GM23338 (cell line): Measurements from ENCODE around the gene PTCD2. TPM values are rescaled to one million over a fixed set of nuclear protein-coding genes. Genes with fewer than 3 reads are reported as not detected.
A peak's percentile ranks its signal among the peaks of the same experiment; 100 is the strongest.

Experiments used
- ATAC-seq: fragments of 200-7000 bp; cut with Tn5 transposase; 3 replicates; pipeline ENCODE4 v1.9.1; 2020
- DNase-seq: peaks from one replicate; pipeline ENCODE4 v3.0.0-alpha.2; 2015; ENCODE audit warnings: low spot score
- H2AFZ ChIP-seq: fragments of 200-600 bp; sonication (generic); 2 replicates; pipeline ENCODE4 v1.8.0; 2016; ENCODE audit warnings: antibody characterized with exemption, mild to moderate bottlenecking, moderate library complexity
- H3F3A ChIP-seq: fragments of 200-600 bp; sonication (generic); replicated peaks from 2 replicates; pipeline ENCODE4 v1.8.0; 2017; ENCODE audit warnings: antibody characterized with exemption, mixed run types, low read depth
- H3K27ac ChIP-seq: fragments of 200-600 bp; sonication (generic); 2 replicates; pipeline ENCODE4 v1.6.1; 2016; ENCODE audit warnings: low read depth
- H3K27me3 ChIP-seq: fragments of 200-600 bp; sonication (generic); 2 replicates; pipeline ENCODE4 v1.8.0; 2016; ENCODE audit warnings: mild to moderate bottlenecking, mixed run types, moderate library complexity; ENCODE audit not compliant: insufficient read depth
- H3K36me3 ChIP-seq: fragments of 200-600 bp; sonication (generic); 2 replicates; pipeline ENCODE4 v1.8.0; 2016; ENCODE audit warnings: mild to moderate bottlenecking; ENCODE audit not compliant: insufficient read depth
- H3K4me1 ChIP-seq: fragments of 200-600 bp; sonication (generic); 2 replicates; pipeline ENCODE4 v1.8.0; 2016; ENCODE audit warnings: mild to moderate bottlenecking, moderate library complexity; ENCODE audit not compliant: insufficient read depth
- H3K4me2 ChIP-seq: fragments of 200-600 bp; sonication (generic); 2 replicates; pipeline ENCODE4 v1.7.1; 2017; ENCODE audit warnings: mixed run types
- H3K4me3 ChIP-seq: fragments of 200-600 bp; sonication (generic); 2 replicates; pipeline ENCODE4 v1.6.1; 2016; ENCODE audit warnings: mixed run types
- H3K79me2 ChIP-seq: fragments of 200-600 bp; sonication (generic); replicated peaks from 2 replicates; pipeline ENCODE4 v1.8.0; 2017; ENCODE audit warnings: mild to moderate bottlenecking; ENCODE audit not compliant: insufficient read depth
- H3K9me2 ChIP-seq: fragments of 200-600 bp; sonication (generic); 2 replicates; pipeline ENCODE4 v1.8.0; 2017; ENCODE audit not compliant: insufficient read depth
- H4K20me1 ChIP-seq: fragments of 200-600 bp; sonication (generic); replicated peaks from 2 replicates; pipeline ENCODE4 v1.8.0; 2017; ENCODE audit warnings: mild to moderate bottlenecking; ENCODE audit not compliant: insufficient read depth
- H3K27ac Mint-ChIP-seq: 2 replicates; pipeline ENCODE4 v1.8.0; 2020; ENCODE audit warnings: inconsistent platforms, mild to moderate bottlenecking, moderate library complexity, mixed read lengths
- H3K27me3 Mint-ChIP-seq: 3 replicates; pipeline ENCODE4 v1.8.0; 2022; ENCODE audit warnings: low read depth, mild to moderate bottlenecking, moderate library complexity, mixed read lengths, inconsistent platforms; ENCODE audit not compliant: insufficient read depth, poor library complexity
- H3K36me3 Mint-ChIP-seq: 3 replicates; pipeline ENCODE4 v1.8.0; 2021; ENCODE audit warnings: low read depth, mild to moderate bottlenecking, inconsistent platforms, moderate library complexity, mixed read lengths
- H3K4me1 Mint-ChIP-seq: 3 replicates; pipeline ENCODE4 v1.8.0; 2020; ENCODE audit warnings: mild to moderate bottlenecking, inconsistent platforms, mixed read lengths
- H3K4me3 Mint-ChIP-seq: 3 replicates; pipeline ENCODE4 v1.8.0; 2021; ENCODE audit warnings: moderate library complexity, mild to moderate bottlenecking, inconsistent platforms, mixed read lengths
- H3K9me3 Mint-ChIP-seq: 3 replicates; pipeline ENCODE4 v1.8.0; 2020; ENCODE audit warnings: moderate library complexity, mild to moderate bottlenecking, inconsistent platforms, mixed read lengths
- CREB1 ChIP-seq: fragments of 250-450 bp; sonication (Bioruptor Pico); IDR thresholded peaks from 2 replicates; pipeline ENCODE4 v1.5.0; 2020; ENCODE audit warnings: low read depth, mild to moderate bottlenecking, moderate library complexity
- EZH2phosphoT487 ChIP-seq: fragments of 200-600 bp; sonication (generic); IDR thresholded peaks from one replicate; pipeline ENCODE4 v1.8.1; 2018; ENCODE audit warnings: antibody characterized with exemption; ENCODE audit not compliant: unreplicated experiment
- POLR2AphosphoS5 ChIP-seq: IDR thresholded peaks from 2 replicates; pipeline ENCODE4 v1.6.1; 2016; ENCODE audit warnings: antibody characterized with exemption, low read depth
- ZNF331 ChIP-seq: fragments of 250-450 bp; sonication (Bioruptor Pico); IDR thresholded peaks from 2 replicates; pipeline ENCODE4 v1.5.0; 2020; ENCODE audit warnings: low read depth, mild to moderate bottlenecking, moderate library complexity
- polyA plus RNA-seq: library from polyadenylated mRNA; unstranded; fragments of >200 nt; fragmentation: Nextera tagmentation; extraction: Ambion mirVana; gene quantifications from 2 replicates; pipeline ENCODE4 v1.2.1, GENCODE V29; 2016
- total RNA-seq: library from RNA; depleted of rRNA; stranded (reverse); fragments of >200 nt; shearing (Covaris generic); gene quantifications from 2 replicates; pipeline ENCODE4 v1.2.3, GENCODE V29; 2014
- TF ChIP-seq, protein P1 (sequence below): fragments of 250-450 bp; sonication (Bioruptor Pico); IDR thresholded peaks from 2 replicates; pipeline ENCODE4 v1.5.0; 2020; ENCODE audit warnings: mild to moderate bottlenecking, moderate library complexity
- TF ChIP-seq, protein P2 (sequence below): IDR thresholded peaks from one replicate; pipeline ENCODE4 v1.6.1; 2018; ENCODE audit warnings: antibody characterized with exemption; ENCODE audit not compliant: unreplicated experiment
- TF ChIP-seq, protein P3 (sequence below), 2 experiments: fragments of 200-600 bp in 1 of 2; sonication (generic) in 1 of 2; conservative IDR thresholded peaks; 2 replicates each; pipeline versions ENCODE4 v1.5.1 to v1.6.1; 2016 to 2017; ENCODE audit warnings: antibody characterized with exemption in 2 of 2, low read depth in 2 of 2, mild to moderate bottlenecking in 2 of 2, moderate library complexity in 1 of 2
- TF ChIP-seq, protein P4 (sequence below): IDR thresholded peaks from 2 replicates; pipeline ENCODE4 v1.6.1; 2016; ENCODE audit warnings: antibody characterized with exemption

Gene PTCD2
- total and polyA plus RNA-seq, 2 experiments from 2014 or later, result 8.8 to 14.5 TPM

DNA sequence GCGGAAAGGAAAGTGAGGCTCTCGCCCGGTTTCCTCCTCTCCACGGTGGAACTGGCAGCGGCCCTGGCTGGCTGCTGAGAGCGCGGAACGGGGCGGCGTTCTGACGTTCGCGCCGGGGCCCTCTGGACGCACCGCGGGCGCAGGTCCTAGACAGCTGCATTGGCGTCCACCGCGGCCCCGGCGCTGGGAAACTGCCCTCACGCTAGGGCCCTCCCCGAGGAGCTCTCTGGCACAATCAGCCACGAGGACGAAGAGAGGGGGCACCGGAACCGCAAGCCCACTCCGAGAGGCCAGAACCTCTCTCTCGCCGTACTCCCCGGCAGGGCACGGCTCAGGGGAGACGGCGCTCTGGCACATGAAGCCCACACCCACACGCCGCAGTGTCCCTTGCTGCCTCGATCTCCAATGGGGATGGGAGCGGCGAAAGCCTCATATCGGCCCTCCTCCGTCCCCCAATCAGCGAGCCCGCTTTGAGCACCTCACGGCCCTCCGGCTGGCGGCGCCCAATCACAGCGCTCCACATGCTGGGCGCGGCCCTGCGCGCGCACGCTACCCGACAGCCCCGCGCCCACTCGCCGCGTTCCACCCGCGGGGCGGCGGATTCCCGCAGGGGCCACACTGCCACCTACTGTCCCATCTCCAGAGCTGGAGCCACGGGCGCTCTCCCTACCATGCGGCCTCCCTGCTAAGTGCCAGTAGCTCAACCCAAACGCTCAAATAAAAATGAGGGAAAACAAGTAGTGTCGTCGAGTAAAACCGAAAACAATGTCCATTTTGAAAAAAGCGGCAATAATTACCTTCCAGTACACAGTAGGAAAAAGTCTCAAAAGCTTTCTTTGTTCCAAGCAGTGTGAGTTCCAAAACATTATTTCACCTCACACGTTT is 12.0 kb upstream of the PTCD2 start:
- H2AFZ ChIP-seq, result no peak overlapping the region; the same call in 1 of the 2 replicates
- H3K27ac Mint-ChIP-seq, result peak overlapping the region; percentile 99

More for the DNA sequence above, 12.0 kb upstream of the PTCD2 start:
- ATAC-seq (peak; percentile 97), DNase-seq (peak; percentile 95)
- H3K36me3 Mint-ChIP-seq, result peaks cover 48% of the 10 kb centered on the region
- Histone ChIP-seq H3K4me2 (peak overlapping the region; percentile 88), H3K4me3 (peak overlapping the region; percentile 73), H4K20me1 (no peaks in the 10 kb centered on the region), H3F3A (no peaks in the 10 kb centered on the region; the same call in 1 of the 2 replicates), H3K27ac (peak overlapping the region; percentile 94), H3K36me3 (peaks cover 8% of the 10 kb centered on the region; the same call in 1 of the 2 replicates), H3K9me2 (no peaks in the 10 kb centered on the region), H3K27me3 (no peaks in the 10 kb centered on the region), H3K79me2 (peaks cover 51% of the 10 kb centered on the region), H3K4me1 (peaks cover 24% of the 10 kb centered on the region)
- H3K4me1 Mint-ChIP-seq, result peaks cover 22% of the 10 kb centered on the region
- no peaks in the 10 kb centered on the region for H3K9me3 Mint-ChIP-seq
- H3K27me3 Mint-ChIP-seq, result peaks cover 7% of the 10 kb centered on the region
- peak overlapping the region; percentile 87 for H3K4me3 Mint-ChIP-seq
- TF ChIP-seq, protein P1, sequence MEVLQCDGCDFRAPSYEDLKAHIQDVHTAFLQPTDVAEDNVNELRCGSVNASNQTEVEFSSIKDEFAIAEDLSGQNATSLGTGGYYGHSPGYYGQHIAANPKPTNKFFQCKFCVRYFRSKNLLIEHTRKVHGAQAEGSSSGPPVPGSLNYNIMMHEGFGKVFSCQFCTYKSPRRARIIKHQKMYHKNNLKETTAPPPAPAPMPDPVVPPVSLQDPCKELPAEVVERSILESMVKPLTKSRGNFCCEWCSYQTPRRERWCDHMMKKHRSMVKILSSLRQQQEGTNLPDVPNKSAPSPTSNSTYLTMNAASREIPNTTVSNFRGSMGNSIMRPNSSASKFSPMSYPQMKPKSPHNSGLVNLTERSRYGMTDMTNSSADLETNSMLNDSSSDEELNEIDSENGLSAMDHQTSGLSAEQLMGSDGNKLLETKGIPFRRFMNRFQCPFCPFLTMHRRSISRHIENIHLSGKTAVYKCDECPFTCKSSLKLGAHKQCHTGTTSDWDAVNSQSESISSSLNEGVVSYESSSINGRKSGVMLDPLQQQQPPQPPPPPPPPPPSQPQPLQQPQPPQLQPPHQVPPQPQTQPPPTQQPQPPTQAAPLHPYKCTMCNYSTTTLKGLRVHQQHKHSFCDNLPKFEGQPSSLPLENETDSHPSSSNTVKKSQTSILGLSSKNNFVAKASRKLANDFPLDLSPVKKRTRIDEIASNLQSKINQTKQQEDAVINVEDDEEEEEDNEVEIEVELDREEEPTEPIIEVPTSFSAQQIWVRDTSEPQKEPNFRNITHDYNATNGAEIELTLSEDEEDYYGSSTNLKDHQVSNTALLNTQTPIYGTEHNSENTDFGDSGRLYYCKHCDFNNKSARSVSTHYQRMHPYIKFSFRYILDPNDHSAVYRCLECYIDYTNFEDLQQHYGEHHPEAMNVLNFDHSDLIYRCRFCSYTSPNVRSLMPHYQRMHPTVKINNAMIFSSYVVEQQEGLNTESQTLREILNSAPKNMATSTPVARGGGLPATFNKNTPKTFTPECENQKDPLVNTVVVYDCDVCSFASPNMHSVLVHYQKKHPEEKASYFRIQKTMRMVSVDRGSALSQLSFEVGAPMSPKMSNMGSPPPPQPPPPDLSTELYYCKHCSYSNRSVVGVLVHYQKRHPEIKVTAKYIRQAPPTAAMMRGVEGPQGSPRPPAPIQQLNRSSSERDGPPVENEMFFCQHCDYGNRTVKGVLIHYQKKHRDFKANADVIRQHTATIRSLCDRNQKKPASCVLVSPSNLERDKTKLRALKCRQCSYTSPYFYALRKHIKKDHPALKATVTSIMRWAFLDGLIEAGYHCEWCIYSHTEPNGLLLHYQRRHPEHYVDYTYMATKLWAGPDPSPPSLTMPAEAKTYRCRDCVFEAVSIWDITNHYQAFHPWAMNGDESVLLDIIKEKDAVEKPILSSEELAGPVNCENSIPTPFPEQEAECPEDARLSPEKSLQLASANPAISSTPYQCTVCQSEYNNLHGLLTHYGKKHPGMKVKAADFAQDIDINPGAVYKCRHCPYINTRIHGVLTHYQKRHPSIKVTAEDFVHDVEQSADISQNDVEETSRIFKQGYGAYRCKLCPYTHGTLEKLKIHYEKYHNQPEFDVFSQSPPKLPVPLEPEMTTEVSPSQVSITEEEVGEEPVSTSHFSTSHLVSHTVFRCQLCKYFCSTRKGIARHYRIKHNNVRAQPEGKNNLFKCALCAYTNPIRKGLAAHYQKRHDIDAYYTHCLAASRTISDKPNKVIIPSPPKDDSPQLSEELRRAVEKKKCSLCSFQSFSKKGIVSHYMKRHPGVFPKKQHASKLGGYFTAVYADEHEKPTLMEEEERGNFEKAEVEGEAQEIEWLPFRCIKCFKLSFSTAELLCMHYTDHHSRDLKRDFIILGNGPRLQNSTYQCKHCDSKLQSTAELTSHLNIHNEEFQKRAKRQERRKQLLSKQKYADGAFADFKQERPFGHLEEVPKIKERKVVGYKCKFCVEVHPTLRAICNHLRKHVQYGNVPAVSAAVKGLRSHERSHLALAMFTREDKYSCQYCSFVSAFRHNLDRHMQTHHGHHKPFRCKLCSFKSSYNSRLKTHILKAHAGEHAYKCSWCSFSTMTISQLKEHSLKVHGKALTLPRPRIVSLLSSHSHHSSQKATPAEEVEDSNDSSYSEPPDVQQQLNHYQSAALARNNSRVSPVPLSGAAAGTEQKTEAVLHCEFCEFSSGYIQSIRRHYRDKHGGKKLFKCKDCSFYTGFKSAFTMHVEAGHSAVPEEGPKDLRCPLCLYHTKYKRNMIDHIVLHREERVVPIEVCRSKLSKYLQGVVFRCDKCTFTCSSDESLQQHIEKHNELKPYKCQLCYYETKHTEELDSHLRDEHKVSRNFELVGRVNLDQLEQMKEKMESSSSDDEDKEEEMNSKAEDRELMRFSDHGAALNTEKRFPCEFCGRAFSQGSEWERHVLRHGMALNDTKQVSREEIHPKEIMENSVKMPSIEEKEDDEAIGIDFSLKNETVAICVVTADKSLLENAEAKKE (CRISPR knock-in tag), result no peak
- TF ChIP-seq, protein P2, sequence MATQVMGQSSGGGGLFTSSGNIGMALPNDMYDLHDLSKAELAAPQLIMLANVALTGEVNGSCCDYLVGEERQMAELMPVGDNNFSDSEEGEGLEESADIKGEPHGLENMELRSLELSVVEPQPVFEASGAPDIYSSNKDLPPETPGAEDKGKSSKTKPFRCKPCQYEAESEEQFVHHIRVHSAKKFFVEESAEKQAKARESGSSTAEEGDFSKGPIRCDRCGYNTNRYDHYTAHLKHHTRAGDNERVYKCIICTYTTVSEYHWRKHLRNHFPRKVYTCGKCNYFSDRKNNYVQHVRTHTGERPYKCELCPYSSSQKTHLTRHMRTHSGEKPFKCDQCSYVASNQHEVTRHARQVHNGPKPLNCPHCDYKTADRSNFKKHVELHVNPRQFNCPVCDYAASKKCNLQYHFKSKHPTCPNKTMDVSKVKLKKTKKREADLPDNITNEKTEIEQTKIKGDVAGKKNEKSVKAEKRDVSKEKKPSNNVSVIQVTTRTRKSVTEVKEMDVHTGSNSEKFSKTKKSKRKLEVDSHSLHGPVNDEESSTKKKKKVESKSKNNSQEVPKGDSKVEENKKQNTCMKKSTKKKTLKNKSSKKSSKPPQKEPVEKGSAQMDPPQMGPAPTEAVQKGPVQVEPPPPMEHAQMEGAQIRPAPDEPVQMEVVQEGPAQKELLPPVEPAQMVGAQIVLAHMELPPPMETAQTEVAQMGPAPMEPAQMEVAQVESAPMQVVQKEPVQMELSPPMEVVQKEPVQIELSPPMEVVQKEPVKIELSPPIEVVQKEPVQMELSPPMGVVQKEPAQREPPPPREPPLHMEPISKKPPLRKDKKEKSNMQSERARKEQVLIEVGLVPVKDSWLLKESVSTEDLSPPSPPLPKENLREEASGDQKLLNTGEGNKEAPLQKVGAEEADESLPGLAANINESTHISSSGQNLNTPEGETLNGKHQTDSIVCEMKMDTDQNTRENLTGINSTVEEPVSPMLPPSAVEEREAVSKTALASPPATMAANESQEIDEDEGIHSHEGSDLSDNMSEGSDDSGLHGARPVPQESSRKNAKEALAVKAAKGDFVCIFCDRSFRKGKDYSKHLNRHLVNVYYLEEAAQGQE, result no peak
- TF ChIP-seq, protein P3, sequence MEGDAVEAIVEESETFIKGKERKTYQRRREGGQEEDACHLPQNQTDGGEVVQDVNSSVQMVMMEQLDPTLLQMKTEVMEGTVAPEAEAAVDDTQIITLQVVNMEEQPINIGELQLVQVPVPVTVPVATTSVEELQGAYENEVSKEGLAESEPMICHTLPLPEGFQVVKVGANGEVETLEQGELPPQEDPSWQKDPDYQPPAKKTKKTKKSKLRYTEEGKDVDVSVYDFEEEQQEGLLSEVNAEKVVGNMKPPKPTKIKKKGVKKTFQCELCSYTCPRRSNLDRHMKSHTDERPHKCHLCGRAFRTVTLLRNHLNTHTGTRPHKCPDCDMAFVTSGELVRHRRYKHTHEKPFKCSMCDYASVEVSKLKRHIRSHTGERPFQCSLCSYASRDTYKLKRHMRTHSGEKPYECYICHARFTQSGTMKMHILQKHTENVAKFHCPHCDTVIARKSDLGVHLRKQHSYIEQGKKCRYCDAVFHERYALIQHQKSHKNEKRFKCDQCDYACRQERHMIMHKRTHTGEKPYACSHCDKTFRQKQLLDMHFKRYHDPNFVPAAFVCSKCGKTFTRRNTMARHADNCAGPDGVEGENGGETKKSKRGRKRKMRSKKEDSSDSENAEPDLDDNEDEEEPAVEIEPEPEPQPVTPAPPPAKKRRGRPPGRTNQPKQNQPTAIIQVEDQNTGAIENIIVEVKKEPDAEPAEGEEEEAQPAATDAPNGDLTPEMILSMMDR (conservative IDR thresholded peaks at IDR 0.05; ENCODE audit: low read depth in 2 of 2), result peak; percentile 62 to 86
- TF ChIP-seq, protein P4, sequence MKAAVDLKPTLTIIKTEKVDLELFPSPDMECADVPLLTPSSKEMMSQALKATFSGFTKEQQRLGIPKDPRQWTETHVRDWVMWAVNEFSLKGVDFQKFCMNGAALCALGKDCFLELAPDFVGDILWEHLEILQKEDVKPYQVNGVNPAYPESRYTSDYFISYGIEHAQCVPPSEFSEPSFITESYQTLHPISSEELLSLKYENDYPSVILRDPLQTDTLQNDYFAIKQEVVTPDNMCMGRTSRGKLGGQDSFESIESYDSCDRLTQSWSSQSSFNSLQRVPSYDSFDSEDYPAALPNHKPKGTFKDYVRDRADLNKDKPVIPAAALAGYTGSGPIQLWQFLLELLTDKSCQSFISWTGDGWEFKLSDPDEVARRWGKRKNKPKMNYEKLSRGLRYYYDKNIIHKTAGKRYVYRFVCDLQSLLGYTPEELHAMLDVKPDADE, result 0 out of 2 replicates have a peak, but pooled peaks have one; percentile 25
- TF ChIP-seq ZNF331 (CRISPR knock-in tag) (no peak), EZH2phosphoT487 (no peak), CREB1 (CRISPR knock-in tag) (peak; percentile 33; the same call in 1 of the 2 replicates), POLR2AphosphoS5 (peak; percentile 98)
